OCI-LY3 (cell line): Measurements from ENCODE around the gene ECE1.
A peak's percentile ranks its signal among the peaks of the same experiment; 100 is the strongest.

Experiments used
- H2AFZ ChIP-seq: fragments of 200-600, 300-600 bp; shearing (Covaris generic); 2 replicates; pipeline ENCODE4 v1.6.0; 2014; ENCODE audit warnings: antibody characterized with exemption, low read depth, low read length
- H3K27ac ChIP-seq: fragments of 200-600, 300-600 bp; sonication (generic); 2 replicates; pipeline ENCODE4 v1.5.1; 2014; ENCODE audit warnings: mild to moderate bottlenecking, low read length, moderate library complexity, mixed read lengths
- H3K27me3 ChIP-seq: fragments of 200-600, 300-600 bp; sonication (generic); 2 replicates; pipeline ENCODE4 v1.6.1; 2014; ENCODE audit warnings: low read depth, low read length, mixed read lengths
- H3K36me3 ChIP-seq: fragments of 200-600, 300-600 bp; sonication (generic); replicated peaks from 2 replicates; pipeline ENCODE3; 2014; ENCODE audit warnings: low read depth, low read length, mixed read lengths
- H3K4me1 ChIP-seq: fragments of 300-600, 200-600 bp; sonication (generic); 2 replicates; pipeline ENCODE4 v1.6.1; 2014; ENCODE audit warnings: low read length, mixed read lengths
- H3K4me2 ChIP-seq: fragments of 200-600, 300-600 bp; sonication (generic); 2 replicates; pipeline ENCODE4 v1.6.1; 2014; ENCODE audit warnings: low read length, mixed read lengths
- H3K4me3 ChIP-seq: fragments of 300-600, 200-600 bp; sonication (generic); 2 replicates; pipeline ENCODE4 v1.5.1; 2014; ENCODE audit warnings: antibody characterized with exemption, mild to moderate bottlenecking, low read length, moderate library complexity
- H3K79me2 ChIP-seq: fragments of 300-600, 200-600 bp; shearing (Covaris generic); 2 replicates; pipeline ENCODE4 v1.6.1; 2014; ENCODE audit warnings: mild to moderate bottlenecking, low read length, mixed read lengths
- H3K9ac ChIP-seq: fragments of 300-600, 200-600 bp; shearing (Covaris generic); 2 replicates; pipeline ENCODE4 v1.6.0; 2014; ENCODE audit warnings: mild to moderate bottlenecking, low read length, moderate library complexity
- H3K9me3 ChIP-seq: fragments of 200-600, 300-600 bp; shearing (Covaris generic); 2 replicates; pipeline ENCODE4 v1.6.1; 2014; ENCODE audit warnings: low read length, mixed read lengths; ENCODE audit not compliant: insufficient read depth
- H4K20me1 ChIP-seq: fragments of 200-600, 300-600 bp; sonication (generic); 2 replicates; pipeline ENCODE4 v1.6.1; 2016; ENCODE audit warnings: low read length, mixed read lengths; ENCODE audit not compliant: insufficient read depth
- CTCF ChIP-seq: fragments of 200-600, 300-600 bp; sonication (generic); IDR thresholded peaks from 2 replicates; pipeline ENCODE4 v1.5.1; 2014; ENCODE audit warnings: antibody characterized with exemption, low read length, low read depth
- EZH2phosphoT487 ChIP-seq: fragments of 200-600 bp; shearing (Covaris generic); IDR thresholded peaks from 2 replicates; pipeline ENCODE4 v1.6.1; 2018; ENCODE audit warnings: antibody characterized with exemption, mixed run types, low read depth

Gene ECE1

GRCh38 chr1:21291964-21292363 lies 1.7 kb upstream of the ECE1 start:
- no peaks in the 10 kb centered on the region for H3K9me3 ChIP-seq
- H3K4me2 ChIP-seq, result peak overlapping the region; percentile 99
- H3K79me2 ChIP-seq, result peaks cover 67% of the 10 kb centered on the region
- H2AFZ ChIP-seq, result no peak overlapping the region
- H3K27me3 ChIP-seq, result no peaks in the 10 kb centered on the region
- H3K36me3 ChIP-seq, result peaks cover 16% of the 10 kb centered on the region
- no peak for TF ChIP-seq EZH2phosphoT487
- peak overlapping the region; percentile 100 for H3K9ac ChIP-seq
- peak overlapping the region; percentile 100 for H3K27ac ChIP-seq
- H4K20me1 ChIP-seq, result no peaks in the 10 kb centered on the region
- H3K4me1 ChIP-seq, result peaks cover 76% of the 10 kb centered on the region
- H3K4me3 ChIP-seq, result peak overlapping the region; percentile 86

GRCh38 chr1:21291184-21291583 lies 921 bp upstream of the ECE1 start:
- Histone ChIP-seq H3K27ac (peak overlapping the region; percentile 100), H3K9me3 (no peaks in the 10 kb centered on the region), H3K4me2 (peak overlapping the region; percentile 99), H3K9ac (peak overlapping the region; percentile 96), H3K27me3 (no peaks in the 10 kb centered on the region), H3K79me2 (peaks cover 67% of the 10 kb centered on the region), H3K4me3 (peak overlapping the region; percentile 90), H3K4me1 (peaks cover 72% of the 10 kb centered on the region), H2AFZ (no peak overlapping the region), H3K36me3 (peaks cover 18% of the 10 kb centered on the region), H4K20me1 (no peaks in the 10 kb centered on the region)
- TF ChIP-seq EZH2phosphoT487, result no peak
- no peak for TF ChIP-seq CTCF

- peaks cover 68% of the 10 kb centered on the region for H3K4me1 ChIP-seq
- no peaks in the 10 kb centered on the region for H3K27me3 ChIP-seq
- peak overlapping the region; percentile 96 for H3K9ac ChIP-seq
- peak overlapping the region; percentile 90 for H3K4me3 ChIP-seq
- H4K20me1 ChIP-seq, result no peaks in the 10 kb centered on the region
- H3K36me3 ChIP-seq, result peaks cover 21% of the 10 kb centered on the region
- peaks cover 63% of the 10 kb centered on the region for H3K79me2 ChIP-seq
- H3K9me3 ChIP-seq, result no peaks in the 10 kb centered on the region
- TF ChIP-seq CTCF, result no peak
- TF ChIP-seq EZH2phosphoT487, result no peak
- H3K27ac ChIP-seq, result peak overlapping the region; percentile 100
- H3K4me2 ChIP-seq, result peak overlapping the region; percentile 99
- H2AFZ ChIP-seq, result no peak overlapping the region
Measured at GRCh38 chr1:21290546-21290944, 282 bp upstream of the ECE1 start.

- peak overlapping the region; percentile 96 for H3K9ac ChIP-seq
- peak overlapping the region; percentile 99 for H3K4me2 ChIP-seq
- TF ChIP-seq EZH2phosphoT487, result no peak
- TF ChIP-seq CTCF, result no peak
- H3K4me1 ChIP-seq, result peaks cover 72% of the 10 kb centered on the region
- H3K9me3 ChIP-seq, result no peaks in the 10 kb centered on the region
- H3K4me3 ChIP-seq, result peak overlapping the region; percentile 90
- peaks cover 75% of the 10 kb centered on the region for H3K79me2 ChIP-seq
- peaks cover 5% of the 10 kb centered on the region for H4K20me1 ChIP-seq
- peak overlapping the region; percentile 100 for H3K27ac ChIP-seq
- peaks cover 26% of the 10 kb centered on the region for H3K36me3 ChIP-seq
- no peaks in the 10 kb centered on the region for H3K27me3 ChIP-seq
- no peak overlapping the region for H2AFZ ChIP-seq
Measured at GRCh38 chr1:21289127-21289526, 1.1 kb downstream of the ECE1 start.
